Urothelium cell line (cell line): ENCODE results near the gene CES3.
"Not testable (repeated sequence)": the region's sequence is repeated elsewhere in the genome, so short reads cannot be mapped to it uniquely, and the experiment has no call there.

ENCODE experiments used
- DNase-seq: peaks from one replicate; pipeline ENCODE4 v3.0.0; 2011; ENCODE audit warnings: low spot score, mixed read lengths
- FAIRE-seq: peaks from 2 replicates; lab custom pipeline; 2011; peaks lifted over from hg19 to GRCh38; lab: Jason Lieb, UNC

Gene CES3

DNA sequence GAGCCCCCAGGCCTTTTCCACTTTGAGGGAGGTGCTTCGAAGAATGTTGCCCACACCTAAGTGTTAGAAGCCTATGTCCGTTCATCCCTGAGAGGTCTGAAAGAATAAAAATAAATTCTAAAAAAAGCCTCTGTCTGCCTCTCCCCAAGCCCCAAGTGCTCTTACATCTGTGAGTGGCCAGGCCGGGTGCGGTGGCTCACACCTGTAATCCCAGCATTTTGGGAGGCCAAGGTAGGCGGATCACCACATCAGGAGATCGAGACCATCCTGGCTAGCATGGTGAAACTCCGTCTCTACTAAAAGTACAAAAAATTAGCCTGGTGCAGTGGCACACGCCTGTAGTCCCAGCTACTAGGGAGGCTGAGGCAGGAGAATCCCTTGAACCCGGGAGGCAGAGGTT is 16.1 kb upstream of the CES3 start:
- FAIRE-seq = not testable (repeated sequence)

DNA sequence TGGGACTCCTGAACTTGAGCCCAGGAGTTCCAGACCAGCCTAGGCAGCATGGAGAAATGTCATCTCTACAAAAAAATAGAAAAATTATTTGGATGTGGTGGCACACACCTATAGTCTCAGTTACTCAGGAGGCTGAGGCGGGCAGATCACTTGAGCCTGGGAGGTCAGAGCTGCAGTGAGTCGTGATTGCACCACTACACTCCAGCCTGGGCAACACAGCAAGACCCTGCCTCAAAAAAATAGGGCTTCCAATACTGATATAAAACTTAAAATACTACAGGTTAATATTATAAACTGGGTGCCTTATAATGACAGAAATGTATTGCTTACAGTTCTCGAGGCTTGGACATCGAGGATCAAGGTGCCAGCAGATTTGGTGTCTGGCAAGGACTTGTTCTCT is 15.1 kb upstream of the CES3 start:
- DNase-seq (no peak), FAIRE-seq (no peak)

More for the DNA sequence above, 16.1 kb upstream of the CES3 start:
- DNase-seq = not testable (repeated sequence)

DNA sequence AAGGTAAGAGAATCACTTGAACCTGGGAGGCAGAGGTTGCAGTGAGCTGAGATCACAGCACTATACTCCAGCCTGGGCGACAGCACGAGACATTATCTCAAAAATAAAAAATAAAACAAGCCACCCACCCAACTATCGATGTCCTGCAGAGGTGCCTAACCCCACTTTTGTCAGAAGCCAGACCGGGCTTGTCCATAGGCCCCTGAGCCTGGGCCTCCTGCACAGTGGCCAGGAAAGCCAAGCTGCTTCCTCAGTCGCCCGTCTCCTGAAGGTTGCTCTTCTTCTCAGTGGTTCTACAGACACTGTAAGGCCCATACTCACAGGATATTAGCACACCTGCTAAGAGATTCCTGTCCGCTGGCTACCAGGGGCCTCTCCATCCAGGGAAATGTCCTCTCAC is 14.5 kb upstream of the CES3 start:
- no peak for DNase-seq

DNA sequence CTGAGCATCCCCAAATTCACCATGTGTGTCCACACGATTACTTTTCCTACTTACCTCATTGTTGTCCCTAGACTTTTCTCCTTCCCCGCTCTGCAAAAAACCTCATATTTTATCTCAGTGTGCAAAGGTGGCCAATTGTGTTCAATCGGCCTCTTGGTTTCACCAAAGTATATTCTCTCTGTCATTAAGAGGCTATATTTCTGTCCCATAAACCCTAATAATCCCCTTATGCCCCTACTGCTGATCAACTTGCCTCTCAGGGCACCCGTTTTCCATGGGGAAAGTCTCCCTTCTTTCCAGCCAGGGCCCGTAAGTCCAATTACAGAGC is 14.1 kb upstream of the CES3 start:
- FAIRE-seq (no peak), DNase-seq (no peak)

More for the DNA sequence above, 14.5 kb upstream of the CES3 start:
- FAIRE-seq = no peak

DNA sequence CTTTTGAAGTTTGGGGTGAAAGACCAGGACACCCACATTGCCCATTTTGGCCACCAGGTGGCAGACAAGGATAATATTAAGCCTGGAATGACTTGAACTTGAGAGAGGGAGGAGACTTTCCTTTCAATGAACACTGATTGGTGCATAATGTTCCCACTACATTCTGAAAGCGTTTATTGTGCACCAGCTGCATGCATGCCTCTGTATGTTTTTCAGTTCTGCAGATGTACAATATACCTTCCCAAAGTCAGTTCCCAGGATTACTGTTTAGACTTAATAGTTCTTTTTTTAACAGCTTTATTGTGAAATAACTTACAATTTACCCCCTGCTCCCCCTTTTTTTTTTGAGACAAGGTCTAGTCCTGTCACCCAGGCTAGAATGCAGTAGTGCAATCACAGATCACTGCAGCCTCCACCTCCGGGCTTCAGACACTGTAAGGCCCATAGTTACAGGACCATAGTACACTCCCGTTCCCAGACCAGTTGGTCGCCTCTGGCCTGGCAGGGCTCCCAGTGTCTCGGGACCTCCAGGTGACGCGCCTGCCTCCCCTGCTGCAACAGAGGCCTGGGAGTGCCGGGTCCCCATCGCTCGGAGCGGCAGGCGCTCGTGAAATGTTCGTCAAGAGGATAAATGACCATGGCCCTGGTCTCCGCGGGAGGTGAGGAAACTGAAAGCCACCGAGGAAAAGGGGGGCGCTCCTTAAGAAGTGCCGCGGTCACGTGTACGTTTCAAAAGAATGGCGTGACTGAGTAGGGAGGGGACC is 13.6 kb upstream of the CES3 start:
- DNase-seq (peak; percentile 86), FAIRE-seq (no peak)

DNA sequence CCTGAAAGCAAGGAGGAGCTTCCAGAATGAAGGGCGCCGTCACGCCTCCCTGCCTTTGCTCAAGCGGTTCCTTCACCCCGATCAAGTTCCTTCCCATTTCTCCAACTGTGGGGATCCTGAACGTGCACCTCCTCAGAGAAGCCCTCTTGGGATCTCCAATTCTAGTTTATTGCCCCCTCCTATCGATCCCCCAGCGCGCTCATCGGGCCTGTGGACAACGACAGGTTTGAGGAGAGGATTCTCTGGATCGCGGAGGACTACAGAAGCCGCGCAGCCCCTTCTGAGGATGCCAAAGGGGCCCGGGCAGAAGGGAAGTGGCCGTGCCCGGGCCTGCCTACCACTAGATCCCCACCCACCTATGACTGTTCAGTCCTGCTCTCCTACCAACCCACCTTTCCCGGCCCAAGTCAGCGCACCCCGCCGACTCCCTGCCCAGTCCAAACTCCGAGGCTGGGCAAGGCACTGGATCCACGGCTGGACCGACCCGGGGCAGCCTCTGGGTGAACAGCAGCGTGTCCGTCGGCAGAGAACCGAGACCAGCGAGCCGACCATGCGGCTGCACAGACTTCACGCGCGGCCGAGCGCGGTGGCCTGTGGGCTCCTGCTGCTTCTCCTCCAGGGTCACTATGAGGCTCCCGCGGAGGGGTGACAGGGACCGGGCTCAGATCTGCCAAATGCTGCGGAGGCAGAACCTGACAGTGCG is 12.8 kb upstream of the CES3 start:
- DNase-seq = no peak
- no peak for FAIRE-seq

DNA sequence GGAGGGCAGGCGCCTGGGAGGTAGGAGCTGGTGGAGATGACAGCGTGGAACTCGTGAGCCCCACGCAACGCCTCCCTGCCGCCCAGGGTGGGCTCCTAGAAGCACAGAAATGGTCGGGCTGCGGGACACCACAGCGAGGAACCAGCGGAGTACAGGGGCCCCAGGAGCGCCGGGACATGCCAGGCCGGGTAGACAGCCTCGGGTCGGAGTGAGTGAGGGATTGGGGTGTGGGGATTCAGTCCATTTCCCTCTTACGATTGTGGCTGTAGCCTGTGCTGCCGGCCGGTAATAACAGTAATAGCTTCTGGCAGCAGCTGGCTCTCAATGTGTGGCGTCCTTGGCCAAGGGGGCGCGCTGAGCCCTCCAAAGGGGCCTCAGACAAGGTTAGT is 12.2 kb upstream of the CES3 start:
- no peak for FAIRE-seq
- DNase-seq = no peak

DNA sequence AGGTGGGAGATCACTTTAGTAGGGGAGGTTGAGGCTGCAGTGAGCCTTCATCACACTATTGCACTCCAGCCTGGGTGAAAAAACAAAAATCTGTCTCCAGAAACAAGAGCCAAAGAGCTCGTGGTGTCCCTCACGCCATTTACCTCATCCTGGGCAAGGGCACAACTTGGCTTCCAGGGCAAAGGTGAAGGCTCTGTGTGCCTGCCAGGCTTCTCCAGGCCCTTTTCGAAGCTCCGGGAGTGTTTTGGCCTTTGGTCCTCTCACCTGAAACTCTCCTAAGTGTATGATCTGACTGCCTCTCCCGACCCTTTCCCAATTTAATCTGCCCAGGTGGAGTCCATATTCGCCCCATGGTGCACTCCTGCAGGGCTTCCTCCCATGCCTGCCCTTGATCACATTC is 11.6 kb upstream of the CES3 start:
- FAIRE-seq = no peak
- DNase-seq = no peak

DNA sequence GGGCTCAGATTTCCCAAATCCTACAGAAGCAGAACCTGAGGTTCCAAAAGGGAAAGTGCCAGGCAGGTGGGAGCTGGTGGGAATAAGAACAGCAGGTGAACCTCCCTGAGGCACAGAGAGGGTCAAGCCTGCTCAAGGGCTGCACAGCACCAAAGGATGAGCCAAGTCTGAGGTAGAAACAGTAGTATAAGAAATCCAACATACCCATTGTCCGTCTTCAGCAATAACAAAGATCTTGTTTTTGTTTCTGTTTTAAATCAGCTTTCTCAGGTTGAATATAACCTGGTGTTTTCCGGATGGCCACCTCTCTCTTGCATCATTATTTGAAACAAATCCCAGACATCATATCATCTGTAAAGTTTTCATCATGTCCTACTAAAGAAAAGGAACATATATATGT is 10.6 kb upstream of the CES3 start:
- no peak for FAIRE-seq

DNA sequence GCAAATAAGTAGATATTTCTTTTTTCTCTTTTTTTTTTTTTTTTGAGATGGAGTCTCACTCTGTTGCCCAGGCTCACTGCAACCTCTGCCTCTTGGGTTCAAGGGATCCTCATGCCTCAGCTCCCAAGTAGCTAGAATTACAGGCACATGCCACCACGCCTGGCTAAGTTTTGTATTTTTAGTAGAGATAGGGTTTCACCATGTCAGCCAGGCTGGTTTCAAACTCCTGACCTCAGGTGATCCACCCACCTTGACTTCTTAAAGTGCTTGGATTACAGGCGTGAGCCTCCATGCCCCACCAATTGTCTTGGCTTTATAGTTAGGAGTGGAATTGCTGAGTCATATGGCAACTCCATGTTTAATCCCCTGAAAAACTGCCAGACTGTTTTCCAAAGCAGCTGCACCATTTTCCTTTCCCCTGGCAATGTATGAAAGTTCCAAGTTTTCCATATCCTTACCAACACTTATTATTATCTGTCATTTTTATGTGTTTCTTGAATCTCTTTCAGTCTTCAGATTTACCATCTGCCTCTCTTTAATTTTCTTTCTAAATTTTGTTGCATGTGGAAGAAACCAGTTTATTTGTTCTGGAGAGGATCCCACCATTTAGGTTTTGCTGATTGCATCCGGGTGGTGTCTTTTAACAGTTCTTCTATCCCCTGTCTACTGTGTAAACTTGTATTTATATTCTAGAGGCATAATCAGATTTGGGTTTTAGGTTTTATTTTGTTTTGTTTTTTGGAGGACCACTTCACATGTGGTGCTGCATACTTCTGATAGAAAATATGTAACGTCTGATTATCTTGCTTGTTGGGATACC is 9.9 kb upstream of the CES3 start:
- DNase-seq (no peak), FAIRE-seq (no peak)

More for the DNA sequence above, 10.6 kb upstream of the CES3 start:
- no peak for DNase-seq

DNA sequence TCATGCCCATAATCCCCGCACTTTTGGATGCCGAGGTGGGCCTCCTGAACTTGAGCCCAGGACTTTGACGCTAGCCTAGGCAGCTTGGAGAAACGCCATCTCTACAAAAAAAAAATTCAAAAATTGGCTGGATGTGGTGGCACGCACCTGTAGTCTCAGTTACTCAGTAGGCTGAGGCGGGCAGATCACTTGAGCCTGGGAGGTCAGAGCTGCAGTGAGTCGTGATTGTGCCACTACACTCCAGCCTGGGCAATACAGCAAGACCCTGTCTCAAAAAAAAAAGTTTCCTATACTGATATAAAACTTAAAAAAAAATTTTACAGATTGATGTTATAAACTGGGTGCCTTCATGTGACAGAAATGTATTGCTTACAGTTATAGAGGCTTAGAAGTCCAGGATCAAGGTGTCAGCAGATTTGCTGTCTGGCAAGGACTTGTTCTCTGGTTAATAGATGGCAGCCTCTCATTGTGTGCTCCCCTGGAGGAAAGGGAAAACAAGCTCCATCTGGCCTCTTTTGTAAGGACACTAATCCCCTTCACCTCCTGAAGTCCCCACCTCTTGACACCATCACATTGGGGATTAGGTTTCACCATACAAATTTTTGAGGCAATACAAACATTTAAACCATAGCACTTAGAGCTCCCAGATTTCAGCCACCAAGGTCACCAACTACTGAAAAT is 8.5 kb upstream of the CES3 start:
- FAIRE-seq (no peak), DNase-seq (no peak)

DNA sequence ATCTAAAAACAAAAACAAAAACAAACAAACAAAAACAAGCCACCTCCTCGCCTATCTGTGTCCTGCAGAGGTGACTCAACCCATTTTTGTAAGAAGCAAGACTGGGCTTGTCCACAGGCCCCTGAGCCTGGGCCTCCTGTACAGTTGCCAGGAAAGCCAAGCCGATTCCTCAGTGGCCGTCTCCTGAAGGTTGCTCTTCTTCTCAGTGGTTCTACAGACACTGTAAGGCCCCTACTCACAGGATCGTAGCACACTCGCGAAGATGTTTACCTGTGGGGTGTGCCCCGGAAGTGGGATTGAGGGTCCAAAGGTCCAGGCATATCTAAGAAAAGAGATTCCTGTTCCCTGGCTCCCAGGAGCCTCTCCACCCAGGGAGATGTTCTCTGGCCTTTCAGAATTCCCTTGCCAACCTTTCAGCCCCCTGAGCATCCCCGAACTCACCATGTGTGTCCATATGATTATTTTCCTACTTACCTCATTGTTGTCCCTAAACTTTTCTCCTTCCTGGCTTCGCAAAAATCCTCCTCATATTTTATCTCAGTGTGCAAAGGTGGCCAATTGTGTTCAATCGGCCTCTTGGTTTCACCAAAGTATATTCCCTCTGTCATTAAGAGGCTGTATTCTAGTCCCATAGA is 7.5 kb upstream of the CES3 start:
- no peak for FAIRE-seq
- DNase-seq = no peak

DNA sequence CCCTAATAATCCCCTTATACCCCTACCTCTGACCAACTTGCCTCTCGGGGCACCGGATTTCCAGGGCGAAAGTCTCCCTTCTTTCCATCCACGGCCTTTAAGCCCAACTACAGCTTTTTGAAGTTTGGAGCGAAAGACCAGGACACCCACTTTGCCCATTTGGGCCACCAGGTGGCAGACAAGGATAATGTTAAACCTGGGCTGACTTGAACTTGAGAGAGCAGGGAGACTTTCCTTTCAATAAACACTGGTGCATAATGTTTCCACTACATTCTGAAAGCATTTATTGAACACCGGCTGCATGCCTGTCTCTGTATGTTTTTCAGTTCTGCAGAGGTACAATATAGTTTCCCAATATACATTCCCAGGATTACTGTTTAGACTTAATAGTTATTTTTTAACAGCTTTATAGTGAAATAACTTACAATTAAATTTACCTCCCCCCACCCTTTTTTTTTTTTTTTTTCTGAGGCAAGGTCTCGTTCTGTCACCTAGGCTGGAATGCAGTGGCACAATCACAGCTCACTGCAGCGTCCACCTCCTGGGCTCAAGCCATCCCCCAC is 6.9 kb upstream of the CES3 start:
- no peak for FAIRE-seq
- peak; percentile 84 for DNase-seq

DNA sequence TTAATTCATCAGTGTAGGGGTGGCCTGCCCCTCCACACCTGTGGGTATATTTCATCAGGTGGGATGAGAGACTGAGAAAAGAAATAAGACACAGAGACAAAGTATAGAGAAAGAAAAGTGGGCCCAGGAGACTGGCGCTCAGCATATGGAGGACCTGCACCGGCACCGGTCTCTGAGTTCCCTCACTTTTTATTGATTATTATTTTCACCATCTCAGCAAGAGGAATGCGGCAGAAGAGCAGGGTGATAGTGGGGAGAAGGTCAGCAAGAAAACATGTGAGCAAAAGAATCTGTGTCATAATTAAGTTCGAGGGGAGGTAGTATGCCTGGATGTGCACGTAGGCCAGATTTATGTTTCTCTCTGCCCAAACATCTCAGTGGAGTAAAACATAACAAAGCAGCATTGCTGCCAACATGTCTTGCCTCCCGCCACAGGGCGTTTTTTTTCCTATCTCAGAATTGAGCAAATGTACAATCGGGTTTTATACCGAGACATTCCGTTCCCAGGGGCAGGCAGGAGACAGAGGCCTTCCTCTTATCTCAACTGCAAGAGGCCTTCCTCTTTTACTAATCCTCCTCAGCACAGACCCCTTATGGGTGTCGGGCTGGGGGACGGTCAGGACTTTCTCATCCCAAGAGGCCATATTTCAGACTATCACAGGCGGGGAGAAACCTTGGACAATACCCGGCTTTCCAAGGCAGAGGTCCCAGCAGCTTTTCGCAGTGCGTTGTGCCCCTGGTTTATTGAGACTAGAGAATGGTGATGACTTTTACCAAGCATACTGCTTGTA is 5.5 kb upstream of the CES3 start:
- not testable (repeated sequence) for FAIRE-seq, DNase-seq

DNA sequence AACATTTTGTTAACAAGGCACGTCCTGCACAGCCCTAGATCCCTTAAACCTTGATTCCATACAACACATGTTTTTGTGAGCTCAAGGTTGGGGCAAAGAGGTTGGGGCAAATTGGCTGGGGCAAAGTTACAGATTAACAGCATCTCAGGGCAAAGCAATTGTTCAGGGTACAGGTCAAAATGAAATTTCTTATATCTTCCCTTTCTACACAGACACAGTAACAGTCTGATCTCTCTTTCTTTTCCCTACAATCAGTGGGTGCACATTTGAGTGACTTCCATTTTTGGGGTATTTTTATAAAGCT is 5.0 kb upstream of the CES3 start:
- not testable (repeated sequence) for DNase-seq, FAIRE-seq

DNA sequence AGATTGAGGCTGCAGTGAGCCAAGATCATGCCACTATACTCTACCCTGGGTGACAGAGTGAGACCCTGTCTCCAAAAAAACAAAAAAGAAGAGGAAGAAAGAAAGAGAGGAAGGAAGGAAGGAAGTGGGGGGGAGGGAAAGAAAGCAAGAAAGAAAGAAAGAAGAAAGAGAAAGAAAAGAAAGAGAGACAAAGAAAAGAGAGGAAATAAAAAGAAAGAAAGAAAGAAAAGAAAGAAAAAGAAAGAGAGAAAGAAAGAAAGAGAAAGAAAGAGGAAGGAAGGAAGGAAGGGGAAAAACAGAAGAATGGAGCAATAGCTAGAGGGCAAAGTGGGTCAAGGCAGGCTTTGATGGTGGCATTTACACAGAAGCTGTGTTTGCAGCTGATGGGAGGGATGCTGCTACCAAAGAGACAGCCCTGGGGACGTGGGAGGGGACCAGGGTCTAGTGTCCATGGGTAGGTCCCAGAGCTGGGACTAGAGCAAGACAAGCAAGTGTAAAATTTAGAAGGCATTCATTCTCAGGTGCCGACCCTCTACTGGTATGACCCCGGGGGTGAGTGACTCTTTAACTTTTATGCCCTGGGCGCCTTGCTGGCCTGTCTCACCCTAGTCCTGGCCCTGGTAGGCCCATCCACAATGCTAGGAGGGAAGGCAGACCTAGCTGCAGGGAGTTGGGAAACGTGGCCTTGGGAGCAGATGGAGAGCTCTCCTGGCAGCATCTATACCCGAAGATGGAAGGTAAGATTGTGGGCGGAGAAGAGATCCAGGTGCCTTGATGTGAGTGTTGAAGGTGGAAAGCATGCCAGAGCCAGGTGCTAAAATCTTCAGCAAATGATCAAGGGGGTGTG is 2.0 kb upstream of the CES3 start:
- FAIRE-seq (no peak), DNase-seq (no peak)

DNA sequence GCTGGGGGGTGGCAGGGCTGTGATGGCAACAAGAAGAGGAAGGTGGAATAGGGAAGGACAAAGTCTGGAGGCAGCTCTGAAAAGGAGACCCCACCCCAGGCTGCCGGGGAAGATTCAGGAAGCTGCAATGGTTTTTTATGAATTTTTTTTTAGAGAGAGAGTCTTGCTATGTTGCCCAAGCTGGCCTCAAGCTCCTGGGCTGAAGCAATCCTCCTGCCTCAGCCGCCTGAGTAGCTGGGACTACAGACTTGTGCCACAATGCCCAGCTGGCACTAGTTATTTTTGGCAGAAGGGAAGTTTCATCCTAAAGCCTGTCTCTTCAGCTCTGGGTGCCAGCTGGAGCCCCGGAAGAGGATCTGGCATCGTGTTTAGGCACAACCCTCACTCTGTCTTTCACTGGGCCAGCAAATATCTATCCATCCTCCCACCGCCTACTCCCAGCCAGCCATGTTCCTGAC is 1.3 kb upstream of the CES3 start:
- DNase-seq (no peak), FAIRE-seq (no peak)

DNA sequence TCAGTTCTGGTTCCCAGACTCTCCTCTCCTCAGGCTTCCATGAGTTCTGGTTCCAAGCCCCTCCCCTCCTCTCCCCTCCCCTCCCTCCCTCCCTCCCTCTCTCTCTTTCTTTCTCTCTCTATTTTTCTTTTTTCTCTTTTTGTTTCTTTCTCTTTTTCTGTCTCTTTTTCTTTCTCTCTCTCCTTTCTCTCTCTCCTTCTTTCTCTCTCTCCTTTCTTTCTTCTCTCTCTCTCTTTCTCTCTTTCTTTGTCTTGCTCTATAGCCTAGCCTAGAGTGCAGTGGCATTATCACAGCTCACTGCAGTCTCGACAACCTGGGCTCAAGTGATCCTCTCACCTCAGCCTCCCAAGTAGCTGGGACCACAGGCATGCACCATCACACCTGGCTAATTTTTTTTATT is 796 bp upstream of the CES3 start:
- FAIRE-seq = no peak
- no peak for DNase-seq

DNA sequence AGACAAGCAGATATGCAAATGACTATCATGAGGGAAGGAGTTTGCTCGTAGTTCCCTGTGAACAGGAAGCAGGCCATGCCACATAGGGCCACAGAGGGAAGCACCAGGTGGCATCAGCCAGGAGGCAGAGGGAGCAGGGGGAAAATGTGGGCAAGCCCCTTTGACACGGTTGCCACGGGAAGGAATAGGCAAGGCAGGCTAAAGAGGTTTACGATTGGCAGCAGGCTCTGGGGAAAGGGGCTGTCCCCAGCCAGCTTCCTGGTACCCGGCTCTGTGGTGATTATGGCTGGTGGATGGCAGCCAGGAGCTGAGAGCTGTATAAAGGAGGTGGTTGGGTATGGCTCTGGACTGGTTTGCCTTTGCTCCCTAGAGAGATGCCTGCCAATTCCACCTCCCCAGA is 848 bp downstream of the CES3 start:
- DNase-seq = no peak

More for the DNA sequence above, 848 bp downstream of the CES3 start:
- FAIRE-seq = no peak
